HFF-Myc (cell line): ENCODE results near the gene GABRB1.

Experiments
- DNase-seq: peaks from one replicate; pipeline ENCODE4 v3.0.0-alpha.2; 2011; ENCODE audit warnings: low read depth; ENCODE audit errors: extremely low read depth
- H3K4me3 ChIP-seq: replicated peaks from 2 replicates; pipeline ENCODE4 v1.5.1; 2011; ENCODE audit warnings: low read depth, mild to moderate bottlenecking, control low read depth, low read length
- TF ChIP-seq, protein P1 (sequence below): IDR thresholded peaks from 2 replicates; pipeline ENCODE4 v1.5.1; 2012; ENCODE audit warnings: mild to moderate bottlenecking, low read depth, low read length, control low read depth; ENCODE audit errors: missing control alignments

Gene GABRB1

GRCh38 chr4:47017081-47017480 lies 14.3 kb upstream of the GABRB1 start:
- H3K4me3 ChIP-seq, result no peak overlapping the region
- no peak for DNase-seq
- TF ChIP-seq, protein P1, sequence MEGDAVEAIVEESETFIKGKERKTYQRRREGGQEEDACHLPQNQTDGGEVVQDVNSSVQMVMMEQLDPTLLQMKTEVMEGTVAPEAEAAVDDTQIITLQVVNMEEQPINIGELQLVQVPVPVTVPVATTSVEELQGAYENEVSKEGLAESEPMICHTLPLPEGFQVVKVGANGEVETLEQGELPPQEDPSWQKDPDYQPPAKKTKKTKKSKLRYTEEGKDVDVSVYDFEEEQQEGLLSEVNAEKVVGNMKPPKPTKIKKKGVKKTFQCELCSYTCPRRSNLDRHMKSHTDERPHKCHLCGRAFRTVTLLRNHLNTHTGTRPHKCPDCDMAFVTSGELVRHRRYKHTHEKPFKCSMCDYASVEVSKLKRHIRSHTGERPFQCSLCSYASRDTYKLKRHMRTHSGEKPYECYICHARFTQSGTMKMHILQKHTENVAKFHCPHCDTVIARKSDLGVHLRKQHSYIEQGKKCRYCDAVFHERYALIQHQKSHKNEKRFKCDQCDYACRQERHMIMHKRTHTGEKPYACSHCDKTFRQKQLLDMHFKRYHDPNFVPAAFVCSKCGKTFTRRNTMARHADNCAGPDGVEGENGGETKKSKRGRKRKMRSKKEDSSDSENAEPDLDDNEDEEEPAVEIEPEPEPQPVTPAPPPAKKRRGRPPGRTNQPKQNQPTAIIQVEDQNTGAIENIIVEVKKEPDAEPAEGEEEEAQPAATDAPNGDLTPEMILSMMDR, result no peak

DNA sequence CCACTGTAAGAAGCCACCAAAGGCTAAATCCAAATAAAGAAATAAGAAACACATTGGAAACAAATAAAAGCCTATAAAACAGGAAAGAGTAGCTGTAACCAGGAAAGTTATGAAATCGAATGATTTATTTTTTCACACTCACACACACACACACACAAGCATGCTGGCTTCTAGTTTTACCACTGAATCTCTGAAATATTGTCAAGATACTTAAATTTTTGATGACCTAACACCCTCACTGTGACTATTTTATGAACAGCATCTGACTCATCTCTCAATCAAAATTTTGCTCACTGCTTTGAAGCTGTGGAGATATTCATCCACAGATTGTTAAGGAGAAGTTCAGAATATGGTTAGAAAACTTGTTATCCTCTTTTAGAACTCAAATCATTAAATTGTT lies 13.9 kb upstream of the GABRB1 start:
- TF ChIP-seq, protein P1, result no peak
- DNase-seq, result no peak
- H3K4me3 ChIP-seq, result no peak overlapping the region

- no peak for DNase-seq
- TF ChIP-seq, protein P1, result no peak
- H3K4me3 ChIP-seq, result peak overlapping the region; percentile 37
Observed at GRCh38 chr4:47031751-47032404, 511 bp downstream of the GABRB1 start.

DNA sequence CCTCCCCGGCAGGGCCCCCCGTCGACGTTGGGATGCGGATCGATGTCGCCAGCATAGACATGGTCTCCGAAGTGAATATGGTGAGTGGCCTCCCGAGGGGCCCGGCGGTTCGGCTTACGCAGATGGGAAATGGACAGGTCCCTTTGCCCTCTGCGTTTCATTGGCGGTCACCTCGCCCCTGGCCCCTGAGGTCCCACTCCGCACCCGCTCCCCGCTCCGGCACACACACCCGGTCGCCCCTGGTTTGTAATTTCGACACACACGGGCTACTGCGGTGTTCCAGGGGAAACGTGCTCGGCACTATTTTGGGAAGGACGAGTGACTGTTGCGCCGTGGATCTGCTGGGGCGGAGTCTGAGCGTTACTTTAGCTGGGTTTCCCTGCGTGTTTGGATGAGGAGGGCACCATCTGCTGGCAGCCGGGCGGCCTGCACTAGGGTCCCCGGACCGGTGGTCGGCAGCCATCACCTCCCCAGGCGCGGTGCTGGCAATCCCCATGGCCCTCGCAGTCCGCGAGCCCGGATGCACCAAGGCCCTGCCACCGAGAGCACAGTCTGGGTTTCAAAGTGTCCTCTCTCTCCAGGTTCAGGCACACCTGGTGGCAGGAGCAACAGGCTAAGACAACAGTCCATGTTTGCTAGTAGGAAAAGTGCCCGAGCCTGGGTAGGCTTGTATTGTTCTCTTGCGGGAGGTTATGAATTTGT lies 1.2 kb downstream of the GABRB1 start:
- peak; percentile 11 for DNase-seq
- H3K4me3 ChIP-seq, result peak overlapping the region; percentile 37

DNA sequence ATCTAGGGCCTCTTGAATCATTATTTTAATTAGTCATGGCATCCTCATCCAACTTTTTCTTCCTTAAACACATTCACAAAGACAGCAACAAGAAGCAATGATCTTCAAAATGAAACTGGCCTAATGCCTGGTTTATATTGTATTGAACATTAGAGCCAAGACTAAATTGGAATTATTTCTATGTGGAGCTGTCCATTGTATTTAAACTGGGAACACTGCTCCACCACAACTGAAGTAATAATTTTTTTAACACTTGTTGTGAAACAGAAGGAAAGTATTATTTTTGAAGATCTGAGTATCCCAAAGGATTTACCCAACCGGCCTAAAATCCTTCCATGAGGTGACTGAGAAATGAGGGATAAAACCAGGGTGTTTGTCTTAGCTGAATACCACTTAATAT lies 6.9 kb downstream of the GABRB1 start:
- no peak overlapping the region for H3K4me3 ChIP-seq
- DNase-seq, result no peak
- TF ChIP-seq, protein P1, result no peak

More for the DNA sequence above, 1.2 kb downstream of the GABRB1 start:
- TF ChIP-seq, protein P1, result peak; percentile 58

DNA sequence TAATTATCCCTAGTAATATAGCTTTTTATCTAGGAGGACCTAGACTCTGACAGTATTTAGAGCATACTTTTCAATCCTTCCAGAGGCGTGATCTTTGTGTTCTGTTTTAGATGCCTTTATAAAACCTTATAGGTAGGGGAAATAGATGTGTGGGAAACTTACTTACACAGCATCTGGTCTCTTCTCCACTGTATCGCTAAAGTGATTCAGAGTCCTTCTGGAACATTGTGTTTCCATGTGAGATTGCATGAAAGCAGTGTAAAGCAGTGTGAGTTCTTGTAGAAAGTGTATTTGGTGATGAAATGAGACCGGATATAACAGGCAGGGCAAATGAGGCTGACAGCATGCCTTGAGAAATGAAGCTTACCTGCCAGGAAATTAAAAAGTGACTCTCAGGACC lies 9.5 kb downstream of the GABRB1 start:
- TF ChIP-seq, protein P1, result no peak
- no peak overlapping the region for H3K4me3 ChIP-seq
- DNase-seq, result no peak
